HepG2 (cell line): Measurements from ENCODE around the gene CBX6. TPM values are rescaled to one million over a fixed set of nuclear protein-coding genes. Genes with fewer than 3 reads are reported as not detected.
A peak's percentile ranks its signal among the peaks of the same experiment; 100 is the strongest.

Source experiments
- FIP1L1 ChIP-seq: fragments of 200-400 bp; formaldehyde crosslinking; IDR thresholded peaks from 2 replicates; pipeline ENCODE4 v1.6.1; 2018; ENCODE audit warnings: low read depth, mild to moderate bottlenecking, low read length, moderate library complexity, borderline replicate concordance; ENCODE audit not compliant: insufficient read depth
- GATAD1 ChIP-seq: IDR thresholded peaks from 2 replicates; pipeline ENCODE4 v1.6.1; 2016; ENCODE audit warnings: missing genetic modification reagents, missing compliant biosample characterization
- HNRNPK ChIP-seq: fragments of 200-400 bp; formaldehyde crosslinking; IDR thresholded peaks from 2 replicates; pipeline ENCODE4 v1.6.1; 2018; ENCODE audit warnings: low read length, low read depth, moderate library complexity, mild to moderate bottlenecking; ENCODE audit not compliant: poor library complexity, severe bottlenecking
- HOXA9 ChIP-seq: sonication (generic); formaldehyde crosslinking; IDR thresholded peaks from 2 replicates; pipeline ENCODE4 v1.8.1; 2022; ENCODE audit warnings: missing genetic modification reagents, mild to moderate bottlenecking, moderate library complexity, borderline replicate concordance
- KDM1A ChIP-seq: IDR thresholded peaks from 2 replicates; pipeline ENCODE4 v1.6.1; 2016; ENCODE audit warnings: missing compliant biosample characterization
- KDM3A ChIP-seq: IDR thresholded peaks from 2 replicates; pipeline ENCODE4 v1.6.1; 2018; ENCODE audit warnings: low read depth, missing compliant biosample characterization
- MBD4 ChIP-seq: IDR thresholded peaks from 2 replicates; pipeline ENCODE4 v1.6.1; 2012; ENCODE audit warnings: low read length, inconsistent platforms, borderline replicate concordance
- MIER2 ChIP-seq: IDR thresholded peaks from 2 replicates; pipeline ENCODE4 v1.6.1; 2016; ENCODE audit warnings: missing biosample characterization, missing genetic modification reagents
- NR3C1 ChIP-seq: sonication (generic); formaldehyde crosslinking; IDR thresholded peaks from 2 replicates; pipeline ENCODE4 v1.4.0; 2020; ENCODE audit warnings: missing genetic modification reagents
- PAF1 ChIP-seq: IDR thresholded peaks from 2 replicates; pipeline ENCODE4 v1.6.1; 2016; ENCODE audit warnings: missing genetic modification reagents, missing compliant biosample characterization
- SAFB2 ChIP-seq: sonication (generic); formaldehyde crosslinking; IDR thresholded peaks from 2 replicates; pipeline ENCODE4 v1.5.1; 2020; ENCODE audit warnings: missing genetic modification reagents, low read depth, mild to moderate bottlenecking, borderline replicate concordance
- SIX4 ChIP-seq: sonication (generic); formaldehyde crosslinking; IDR thresholded peaks from 2 replicates; pipeline ENCODE4 v1.4.0; 2020; ENCODE audit warnings: missing genetic modification reagents
- SRSF1 ChIP-seq: fragments of 200-400 bp; formaldehyde crosslinking; optimal IDR thresholded peaks from 2 replicates; pipeline ENCODE3; 2017; ENCODE audit warnings: mild to moderate bottlenecking, low read depth, low read length, moderate library complexity
- SRSF9 ChIP-seq: fragments of 200-400 bp; formaldehyde crosslinking; IDR thresholded peaks from 2 replicates; pipeline ENCODE4 v1.6.1; 2018; ENCODE audit warnings: borderline replicate concordance, mild to moderate bottlenecking, low read depth, low read length; ENCODE audit not compliant: insufficient read depth, poor library complexity, severe bottlenecking
- TBX3 ChIP-seq: fragments of 450-650 bp; IDR thresholded peaks from 2 replicates; pipeline ENCODE4 v1.6.1; 2017; ENCODE audit warnings: antibody characterized with exemption, mild to moderate bottlenecking, inconsistent platforms, borderline replicate concordance
- ZKSCAN1 ChIP-seq: fragments of 150-350 bp; IDR thresholded peaks from 2 replicates; pipeline ENCODE4 v1.6.1; 2014; ENCODE audit warnings: low read length
- ZKSCAN5 ChIP-seq: sonication (generic); formaldehyde crosslinking; IDR thresholded peaks from 2 replicates; pipeline ENCODE4 v1.5.1; 2020; ENCODE audit warnings: mild to moderate bottlenecking, missing genetic modification reagents
- ZNF10 ChIP-seq: sonication (generic); formaldehyde crosslinking; IDR thresholded peaks from 2 replicates; pipeline ENCODE4 v1.4.0; 2020; ENCODE audit warnings: mild to moderate bottlenecking, low read depth, missing genetic modification reagents, borderline replicate concordance
- ZNF263 ChIP-seq: sonication (generic); formaldehyde crosslinking; IDR thresholded peaks from 2 replicates; pipeline ENCODE4 v1.4.0; 2020; ENCODE audit warnings: missing genetic modification reagents
- ZNF33B ChIP-seq: sonication (generic); formaldehyde crosslinking; IDR thresholded peaks from 2 replicates; pipeline ENCODE4 v1.5.1; 2020; ENCODE audit warnings: mild to moderate bottlenecking, missing genetic modification reagents
- ZNF354B ChIP-seq: sonication (generic); formaldehyde crosslinking; IDR thresholded peaks from 2 replicates; pipeline ENCODE4 v1.8.0; 2022; ENCODE audit warnings: mild to moderate bottlenecking, missing genetic modification reagents
- ZNF496 ChIP-seq: sonication (generic); formaldehyde crosslinking; IDR thresholded peaks from 2 replicates; pipeline ENCODE4 v1.8.1; 2023; ENCODE audit warnings: mild to moderate bottlenecking, moderate library complexity, missing genetic modification reagents; ENCODE audit not compliant: insufficient replicate concordance
- ZNF558 ChIP-seq: sonication (generic); formaldehyde crosslinking; IDR thresholded peaks from 2 replicates; pipeline ENCODE4 v1.9.0; 2022; ENCODE audit warnings: mild to moderate bottlenecking, missing genetic modification reagents, borderline replicate concordance
- ZNF563 ChIP-seq: sonication (generic); formaldehyde crosslinking; IDR thresholded peaks from 2 replicates; pipeline ENCODE4 v1.8.0; 2022; ENCODE audit warnings: mild to moderate bottlenecking, moderate library complexity, missing genetic modification reagents
- ZZZ3 ChIP-seq: sonication (generic); formaldehyde crosslinking; IDR thresholded peaks from 2 replicates; pipeline ENCODE4 v1.4.0; 2020; ENCODE audit warnings: missing genetic modification reagents, mild to moderate bottlenecking, borderline replicate concordance
- polyA plus RNA-seq, 8 experiments: library from polyadenylated mRNA; depleted of rRNA in 3 of 8; stranded (reverse) in 7 of 8; unstranded in 1 of 8; fragments of >200 nt; fragmentation: Illumina TruSeq in 4 of 8; extraction: Trizol in 4 of 8; gene quantifications; 2 replicates each; pipeline versions ENCODE4 v1.2.1 to v1.2.3, GENCODE V29; 2011 to 2016; ENCODE audit warnings: low read depth in 4 of 8, missing spikeins in 1 of 8, mixed read lengths in 1 of 8; ENCODE audit not compliant: insufficient read depth in 1 of 8
- total RNA-seq, 5 experiments: library from RNA; depleted of rRNA; stranded (reverse); fragments of >200 nt; fragmentation: Illumina TruSeq; extraction: Trizol; gene quantifications; 2 replicates each; pipeline ENCODE4 v1.2.3, GENCODE V29; 2016; ENCODE audit warnings: low read depth in 1 of 5
- TF ChIP-seq, protein P1 (sequence below): sonication (generic); formaldehyde crosslinking; IDR thresholded peaks from 2 replicates; pipeline ENCODE4 v1.8.0; 2022; ENCODE audit warnings: missing genetic modification reagents, mild to moderate bottlenecking, inconsistent platforms, borderline replicate concordance
- TF ChIP-seq, protein P2 (sequence below): IDR thresholded peaks from 2 replicates; pipeline ENCODE4 v1.6.1; 2012; ENCODE audit warnings: inconsistent platforms
- TF ChIP-seq, protein P3 (sequence below): sonication (generic); formaldehyde crosslinking; conservative IDR thresholded peaks from 2 replicates; pipeline ENCODE4 v1.4.0; 2020; ENCODE audit warnings: missing genetic modification reagents

The CBX6 gene
- total and polyA plus RNA-seq, 2 of the 13 experiments (the other 11 are each of a cell fraction or from before 2014, with no cell fraction given) = 1.7 to 6.5 TPM

DNA sequence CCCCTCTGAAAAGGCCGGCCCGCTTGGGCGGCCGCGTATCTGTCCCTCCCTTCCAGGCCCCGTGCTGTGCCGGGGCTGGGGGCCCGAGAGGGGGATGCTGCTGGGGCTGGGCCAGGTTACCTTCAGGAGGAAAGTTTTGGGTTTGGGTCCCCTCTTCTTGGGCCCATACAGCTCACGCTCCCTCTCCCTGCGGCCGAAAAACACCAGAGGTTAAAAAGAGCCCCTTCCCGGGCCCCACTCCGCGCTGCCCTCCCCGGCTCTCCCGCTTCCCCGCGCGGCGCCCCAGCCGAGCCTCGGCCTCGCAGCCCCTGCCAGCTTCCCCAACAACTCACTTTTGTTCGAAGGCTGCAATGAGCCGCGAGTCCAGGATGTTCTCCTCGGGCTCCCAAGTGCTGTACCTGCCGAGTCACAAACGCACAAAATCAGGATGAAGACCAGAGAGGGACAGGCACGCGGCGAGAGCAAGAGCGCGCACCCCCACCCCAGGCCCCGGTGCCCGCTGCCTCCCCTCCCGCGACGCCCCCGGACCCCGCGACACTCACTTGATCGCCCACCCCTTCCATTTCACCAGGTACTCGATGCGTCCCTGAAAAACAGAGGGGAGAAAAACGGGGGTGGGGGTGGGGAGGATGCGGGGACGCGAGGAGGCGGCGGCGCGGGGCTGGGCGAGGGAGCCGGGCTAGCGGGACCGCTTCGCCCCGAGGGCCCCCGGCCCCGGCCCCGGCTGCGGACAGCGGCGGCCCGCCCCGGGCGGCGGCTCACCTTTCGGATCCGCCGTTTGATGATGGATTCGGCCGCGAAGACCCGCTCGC is 450 bp downstream of the CBX6 start (continued):
- TF ChIP-seq, protein P1, sequence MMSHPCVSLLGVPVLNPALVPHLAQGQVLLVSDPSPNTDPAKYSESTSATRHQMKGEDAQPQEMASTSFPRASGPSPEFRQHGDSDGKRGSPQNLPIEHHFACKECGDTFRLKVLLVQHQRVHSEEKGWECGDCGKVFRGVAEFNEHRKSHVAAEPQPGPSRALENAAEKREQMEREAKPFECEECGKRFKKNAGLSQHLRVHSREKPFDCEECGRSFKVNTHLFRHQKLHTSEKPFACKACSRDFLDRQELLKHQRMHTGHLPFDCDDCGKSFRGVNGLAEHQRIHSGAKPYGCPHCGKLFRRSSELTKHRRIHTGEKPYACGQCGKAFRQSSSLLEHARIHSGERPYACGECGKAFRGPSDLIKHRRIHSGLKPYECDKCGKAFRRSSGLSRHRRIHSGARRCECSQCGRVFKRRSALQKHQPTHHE (CRISPR knock-in tag) = no peak
- no peak for TF ChIP-seq ZNF263 (CRISPR knock-in tag)
- TF ChIP-seq ZKSCAN1 = no peak
- TF ChIP-seq NR3C1 (CRISPR knock-in tag) = no peak
- TF ChIP-seq ZKSCAN5 (CRISPR knock-in tag) = no peak
- no peak for TF ChIP-seq ZNF33B
- peak; percentile 15 for TF ChIP-seq HNRNPK
- TF ChIP-seq ZNF558 (CRISPR knock-in tag) = peak; percentile 22; the same call in 1 of the 2 replicates
- TF ChIP-seq ZNF563 (CRISPR knock-in tag) = 0 out of 2 replicates have a peak, but pooled peaks have one; percentile 51
- no peak for TF ChIP-seq SIX4
- TF ChIP-seq KDM1A (CRISPR knock-in tag) = no peak
- TF ChIP-seq ZZZ3 (CRISPR knock-in tag) = no peak
- TF ChIP-seq, protein P2, sequence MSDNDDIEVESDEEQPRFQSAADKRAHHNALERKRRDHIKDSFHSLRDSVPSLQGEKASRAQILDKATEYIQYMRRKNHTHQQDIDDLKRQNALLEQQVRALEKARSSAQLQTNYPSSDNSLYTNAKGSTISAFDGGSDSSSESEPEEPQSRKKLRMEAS = 0 out of 2 replicates have a peak, but pooled peaks have one; percentile 33
- TF ChIP-seq HOXA9 (CRISPR knock-in tag) = 0 out of 2 replicates have a peak, but pooled peaks have one; percentile 41
- no peak for TF ChIP-seq ZNF10 (CRISPR knock-in tag)
- TF ChIP-seq PAF1 (CRISPR knock-in tag) = no peak
- TF ChIP-seq SRSF9 = no peak
- peak; percentile 31 for TF ChIP-seq SRSF1
- TF ChIP-seq KDM3A = no peak
- no peak for TF ChIP-seq MIER2
- TF ChIP-seq FIP1L1 = no peak
- TF ChIP-seq GATAD1 (CRISPR knock-in tag) = no peak
- TF ChIP-seq, protein P3, sequence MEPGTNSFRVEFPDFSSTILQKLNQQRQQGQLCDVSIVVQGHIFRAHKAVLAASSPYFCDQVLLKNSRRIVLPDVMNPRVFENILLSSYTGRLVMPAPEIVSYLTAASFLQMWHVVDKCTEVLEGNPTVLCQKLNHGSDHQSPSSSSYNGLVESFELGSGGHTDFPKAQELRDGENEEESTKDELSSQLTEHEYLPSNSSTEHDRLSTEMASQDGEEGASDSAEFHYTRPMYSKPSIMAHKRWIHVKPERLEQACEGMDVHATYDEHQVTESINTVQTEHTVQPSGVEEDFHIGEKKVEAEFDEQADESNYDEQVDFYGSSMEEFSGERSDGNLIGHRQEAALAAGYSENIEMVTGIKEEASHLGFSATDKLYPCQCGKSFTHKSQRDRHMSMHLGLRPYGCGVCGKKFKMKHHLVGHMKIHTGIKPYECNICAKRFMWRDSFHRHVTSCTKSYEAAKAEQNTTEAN (CRISPR knock-in tag) = no peak
- no peak for TF ChIP-seq SAFB2 (CRISPR knock-in tag)
- no peak for TF ChIP-seq ZNF496
- TF ChIP-seq TBX3 = no peak
- no peak for TF ChIP-seq ZNF354B (CRISPR knock-in tag)
- no peak for TF ChIP-seq MBD4
